K562 (cell line): Measurements from ENCODE around the gene PCCA. TPM values are rescaled to one million over a fixed set of nuclear protein-coding genes. Genes with fewer than 3 reads are reported as not detected.
A peak's percentile ranks its signal among the peaks of the same experiment; 100 is the strongest.

Experiments used
- ATAC-seq: fragments of 200-7000 bp; cut with Tn5 transposase; 3 replicates; pipeline ENCODE4 v1.9.1; 2020; ENCODE audit warnings: moderate library complexity
- BruUV-seq: library from RNA; stranded (reverse); fragments of 400-500 nt; replicated peaks from 2 replicates; lab custom pipeline; 2021; lab: Mats Ljungman, UMichigan
- CTCF ChIA-PET: fragments of 300-600 bp; formaldehyde crosslinking; extraction: SDS; loops from one replicate; lab custom pipeline; 2021; ENCODE audit warnings: low intra/inter-chr PET ratio; lab: Yijun Ruan, JAX
- POLR2A ChIA-PET: fragments of 300-600, 350-650 bp; sonication (Branson Sonifier 250); formaldehyde crosslinking; extraction: SDS; loops from one replicate; lab custom pipeline; 2021; ENCODE audit warnings: antibody characterized with exemption, inconsistent platforms; lab: Yijun Ruan, JAX
- DNase-seq, 4 experiments: peaks; one replicate each; pipeline versions ENCODE4 v3.0.0 to v3.0.0-alpha.2; 2011 to 2018; ENCODE audit warnings: low spot score in 3 of 4, mixed read lengths in 3 of 4; ENCODE audit errors: extremely low read depth in 1 of 4
- FAIRE-seq: peaks from 2 replicates; lab custom pipeline; 2011; peaks lifted over from hg19 to GRCh38; lab: Jason Lieb, UNC
- H2AFZ ChIP-seq: 2 replicates; pipeline ENCODE4 v1.6.0; 2011; ENCODE audit warnings: low read depth, low read length, control low read depth, inconsistent platforms
- H3K27ac ChIP-seq: fragments of 200-600 bp; 3 replicates; pipeline ENCODE4 v1.8.0; 2011; ENCODE audit warnings: low read depth, mild to moderate bottlenecking, control low read depth, inconsistent platforms, low read length, moderate library complexity, mixed read lengths; ENCODE audit errors: extremely low read depth
- H3K27me3 ChIP-seq, 2 experiments: fragments of 300-600 bp in 1 of 2; 2 replicates in 1 of 2; 3 replicates in 1 of 2; pipeline versions ENCODE4 v1.6.0 to v1.8.0; 2011; ENCODE audit warnings: inconsistent platforms in 2 of 2, low read length in 2 of 2, mild to moderate bottlenecking in 1 of 2, mixed read lengths in 1 of 2, moderate library complexity in 1 of 2; ENCODE audit not compliant: control insufficient read depth in 2 of 2, insufficient read depth in 2 of 2
- H3K36me3 ChIP-seq: fragments of 300-600 bp; 3 replicates; pipeline ENCODE4 v1.8.0; 2011; ENCODE audit warnings: mild to moderate bottlenecking, low read length, inconsistent platforms; ENCODE audit not compliant: control insufficient read depth, insufficient read depth
- H3K4me1 ChIP-seq, 2 experiments: fragments of 200-600 bp in 1 of 2; replicated peaks in 1 of 2; 2 replicates in 1 of 2; 3 replicates in 1 of 2; pipeline versions ENCODE4 v1.5.1 to v1.8.0; 2011; ENCODE audit warnings: inconsistent platforms in 2 of 2, low read length in 2 of 2, mild to moderate bottlenecking in 1 of 2, mixed read lengths in 1 of 2, moderate library complexity in 1 of 2; ENCODE audit not compliant: control insufficient read depth in 2 of 2, insufficient read depth in 2 of 2
- H3K4me2 ChIP-seq: 2 replicates; pipeline ENCODE4 v1.6.1; 2011; ENCODE audit warnings: low read length, control low read depth, inconsistent platforms, mixed read lengths; ENCODE audit not compliant: insufficient read depth
- H3K4me3 ChIP-seq: fragments of 200-600 bp; sonication (generic), shearing (Covaris generic); 2 replicates; pipeline ENCODE4 v1.5.1; 2016; ENCODE audit warnings: control low read depth, inconsistent platforms
- H3K79me2 ChIP-seq: fragments of 200-600 bp; 3 replicates; pipeline ENCODE4 v1.8.0; 2011; ENCODE audit warnings: low read length, inconsistent platforms; ENCODE audit not compliant: control insufficient read depth, insufficient read depth
- H3K9ac ChIP-seq, 2 experiments: 2 replicates each; pipeline versions ENCODE4 v1.6.0 to v1.6.1; 2011; ENCODE audit warnings: low read depth in 2 of 2, low read length in 2 of 2, control low read depth in 1 of 2, inconsistent platforms in 1 of 2, mild to moderate bottlenecking in 1 of 2, mixed read lengths in 1 of 2; ENCODE audit not compliant: insufficient read depth in 1 of 2
- H3K9me1 ChIP-seq: one replicate; pipeline ENCODE4 v1.6.0; 2011; ENCODE audit warnings: inconsistent platforms, mild to moderate bottlenecking, low read length, moderate library complexity; ENCODE audit not compliant: control insufficient read depth, insufficient read depth
- H3K9me3 ChIP-seq: replicated peaks from 2 replicates; pipeline ENCODE4 v1.5.1; 2011; ENCODE audit warnings: low read depth, low read length, inconsistent platforms; ENCODE audit not compliant: control insufficient read depth, insufficient read depth
- H4K20me1 ChIP-seq: replicated peaks from 2 replicates; pipeline ENCODE4 v1.6.1; 2011; ENCODE audit warnings: low read length, inconsistent platforms, mixed read lengths; ENCODE audit not compliant: control insufficient read depth, insufficient read depth
- CHD4 ChIP-seq: fragments of 200-600 bp; sonication (generic); IDR thresholded peaks from 3 replicates; pipeline ENCODE4 v1.6.1; 2012; ENCODE audit warnings: low read depth, mild to moderate bottlenecking, mixed read lengths, low read length, inconsistent platforms; ENCODE audit not compliant: insufficient read depth, insufficient replicate concordance, poor library complexity, severe bottlenecking
- HDAC1 ChIP-seq, 2 experiments: fragments of 450-650 bp; IDR thresholded peaks; 2 replicates each; pipeline ENCODE4 v1.6.1; 2016 to 2017; ENCODE audit warnings: inconsistent platforms in 1 of 2, mild to moderate bottlenecking in 1 of 2, moderate library complexity in 1 of 2
- MEF2D ChIP-seq: conservative IDR thresholded peaks from 2 replicates; pipeline ENCODE4 v1.6.1; 2016; ENCODE audit warnings: low read depth, missing genetic modification characterization, missing compliant biosample characterization
- NCOA1 ChIP-seq: fragments of 450-650 bp; IDR thresholded peaks from 2 replicates; pipeline ENCODE4 v1.6.1; 2016; ENCODE audit warnings: low read depth
- NCOA6 ChIP-seq: fragments of 450-650 bp; IDR thresholded peaks from 2 replicates; pipeline ENCODE4 v1.6.1; 2017; ENCODE audit warnings: mild to moderate bottlenecking
- NRF1 ChIP-seq, 2 experiments: fragments of 450-650 bp; IDR thresholded peaks in 1 of 2; conservative IDR thresholded peaks in 1 of 2; 2 replicates each; pipeline ENCODE4 v1.6.1; 2014; ENCODE audit warnings: mild to moderate bottlenecking in 2 of 2
- PURB ChIP-seq: sonication (generic); formaldehyde crosslinking; IDR thresholded peaks from 2 replicates; pipeline ENCODE4 v1.9.0; 2021; ENCODE audit warnings: low read depth, mild to moderate bottlenecking, missing genetic modification reagents
- ZKSCAN1 ChIP-seq: fragments of 150-350 bp; IDR thresholded peaks from 2 replicates; pipeline ENCODE4 v1.6.1; 2016; ENCODE audit warnings: low read depth, low read length
- ZNF121 ChIP-seq: sonication (generic); formaldehyde crosslinking; conservative IDR thresholded peaks from 2 replicates; pipeline ENCODE4 v1.8.0; 2022; ENCODE audit warnings: missing genetic modification reagents
- ZNF75A ChIP-seq: fragments of 450-650 bp; formaldehyde crosslinking; IDR thresholded peaks from 2 replicates; pipeline ENCODE4 v1.4.0; 2020; ENCODE audit warnings: mild to moderate bottlenecking
- WGBS: fragments of 100-300 bp; shearing (Covaris generic); methylation state at CpG from one replicate; pipeline ENCODE4 v1.1.6; 2016; ENCODE audit warnings: low coverage, mixed read lengths; ENCODE audit not compliant: insufficient coverage; ENCODE audit errors: missing lambda C conversion rate; 5-methylcytosine and 5-hydroxymethylcytosine counted together
- in situ Hi-C: fragments of 300-500 bp; cut with MboI; formaldehyde crosslinking; loops from 4 replicates; pipeline ENCODE4 v1.15.0; 2018; ENCODE audit warnings: inconsistent platforms, mixed read lengths
- intact Hi-C: fragments of 100-400 bp; cut with micrococcal nuclease; formaldehyde crosslinking; loops from 2 replicates; pipeline ENCODE4 v1.14.2; 2022
- polyA plus RNA-seq, 8 experiments: library from polyadenylated mRNA; depleted of rRNA in 4 of 8; stranded (reverse) in 5 of 8; unstranded in 3 of 8; fragments of >200 nt; fragmentation: Nextera tagmentation in 2 of 8; fragmentation: Illumina TruSeq in 1 of 8; extraction: Ambion mirVana in 2 of 8; extraction: Trizol in 1 of 8; gene quantifications; 2 replicates each; pipeline versions ENCODE4 v1.2.1 to v1.2.3, GENCODE V29; 2011 to 2014; ENCODE audit warnings: inconsistent platforms in 1 of 8, missing spikeins in 1 of 8
- total RNA-seq, 7 experiments: library from RNA; depleted of rRNA in 6 of 7; stranded (reverse); fragments of >200 nt in 6 of 7; fragmentation: Illumina TruSeq in 2 of 7; extraction: Trizol in 2 of 7; gene quantifications; 2 replicates each; pipeline versions ENCODE4 v1.2.1 to v1.2.3, GENCODE V29; 2011 to 2021; ENCODE audit warnings: low replicate concordance in 1 of 7
- TF ChIP-seq, protein P1 (sequence below): fragments of 450-650 bp; formaldehyde crosslinking; IDR thresholded peaks from 2 replicates; pipeline ENCODE4 v1.4.0; 2022; ENCODE audit warnings: mild to moderate bottlenecking, moderate library complexity
- TF ChIP-seq, protein P2 (sequence below), 2 experiments: fragments of 450-650 bp in 1 of 2; sonication (generic) in 1 of 2; formaldehyde crosslinking in 1 of 2; IDR thresholded peaks in 1 of 2; conservative IDR thresholded peaks in 1 of 2; 2 replicates each; pipeline versions ENCODE4 v1.6.1 to v1.8.1; 2016 to 2023; ENCODE audit warnings: mild to moderate bottlenecking in 2 of 2, moderate library complexity in 2 of 2, inconsistent platforms in 1 of 2, missing genetic modification reagents in 1 of 2
- TF ChIP-seq, protein P3 (sequence below): fragments of 450-650 bp; IDR thresholded peaks from 2 replicates; pipeline ENCODE4 v1.7.0; 2016; ENCODE audit warnings: borderline replicate concordance

Gene PCCA
- total and polyA plus RNA-seq, 9 of the 15 experiments (the other 6 are each of a cell fraction or from before 2014, with no cell fraction given): 5.2 to 14.1 (median 9.7) TPM

DNA sequence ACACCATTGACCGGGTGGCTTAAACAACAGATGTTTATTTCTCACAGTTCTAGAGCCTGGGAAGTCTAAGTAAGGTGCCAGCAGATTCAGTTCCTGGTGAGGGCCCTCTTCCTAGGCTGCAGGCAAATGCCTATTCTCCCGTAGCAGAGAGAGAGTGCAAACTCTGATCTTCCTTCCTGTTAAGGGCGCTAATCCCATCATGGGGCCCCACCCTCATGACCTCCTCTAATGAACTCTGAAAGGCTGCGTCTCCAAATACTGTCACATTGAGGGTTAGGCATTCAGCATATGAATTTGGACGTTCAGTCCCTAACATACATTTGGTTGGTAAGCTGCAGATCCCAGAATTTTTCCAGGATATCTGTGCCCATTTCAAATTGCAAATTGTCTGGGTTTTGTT, 370.9 kb downstream of the PCCA start:
- Histone ChIP-seq H3K79me2 (no peaks in the 10 kb centered on the region), H2AFZ (no peak overlapping the region), H3K9me1 (no peaks in the 10 kb centered on the region), H3K4me1 (no peaks in the 10 kb centered on the region), H3K9me3 (no peaks in the 10 kb centered on the region), H3K27me3 (no peaks in the 10 kb centered on the region), H3K9ac (no peak overlapping the region), H3K36me3 (no peaks in the 10 kb centered on the region), H3K4me3 (no peak overlapping the region), H3K4me2 (no peak overlapping the region), H4K20me1 (no peaks in the 10 kb centered on the region), H3K27ac (no peak overlapping the region)
- ChIA-PET CTCF (no interaction called here), POLR2A (no interaction called here)
- WGBS: 15% methylated on average over 4 of the region's 5 CpGs
- peak in 1 of 4 experiments; percentile 18 for DNase-seq
- in situ Hi-C loops (no loop called here), intact Hi-C loops (no loop called here)
- BruUV-seq: no TSS peak
- TF ChIP-seq ZKSCAN1: no peak
- ATAC-seq: peak; percentile 74
- no peak for FAIRE-seq

DNA sequence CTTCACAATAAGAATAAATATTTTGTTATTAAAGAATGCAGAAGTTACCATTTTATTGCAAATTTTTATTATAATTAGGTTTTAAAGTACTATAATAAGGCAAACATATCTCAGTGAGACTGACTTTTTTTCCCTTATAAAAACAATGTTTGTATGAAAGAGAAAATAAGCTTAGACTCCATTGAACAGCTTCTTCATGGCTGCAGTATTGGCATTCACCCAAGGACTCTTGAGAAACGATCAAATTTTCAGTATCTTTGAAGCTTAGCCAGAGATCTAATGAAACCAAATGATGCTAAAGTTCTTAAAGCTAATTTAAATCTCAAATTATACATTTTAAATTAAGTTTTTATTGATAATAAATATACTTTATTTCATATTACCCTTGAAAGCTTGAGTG, 371.4 kb downstream of the PCCA start:
- POLR2A ChIA-PET: no interaction called here
- DNase-seq (no peak), FAIRE-seq (no peak), ATAC-seq (no peak)
- in situ Hi-C loops (no loop called here), intact Hi-C loops (no loop called here)
- no TSS peak for BruUV-seq
- H3K4me2 ChIP-seq: no peak overlapping the region
- no peak overlapping the region for H3K9ac ChIP-seq
- CTCF ChIA-PET: no interaction called here
- H3K36me3 ChIP-seq: no peaks in the 10 kb centered on the region
- no peaks in the 10 kb centered on the region for H3K27me3 ChIP-seq
- no peaks in the 10 kb centered on the region for H4K20me1 ChIP-seq
- no peak overlapping the region for H3K27ac ChIP-seq
- H3K9me1 ChIP-seq: no peaks in the 10 kb centered on the region
- H3K79me2 ChIP-seq: no peaks in the 10 kb centered on the region
- 8% methylated on average over 1 of the region's 1 CpG for WGBS
- no peaks in the 10 kb centered on the region for H3K9me3 ChIP-seq
- no peak overlapping the region for H3K4me3 ChIP-seq
- no peaks in the 10 kb centered on the region for H3K4me1 ChIP-seq
- H2AFZ ChIP-seq: no peak overlapping the region
- TF ChIP-seq NRF1 (conservative IDR thresholded peaks at IDR 0.05 in 1 of 2, IDR thresholded peaks at IDR 0.05 in 1 of 2) (no peak), NCOA6 (no peak), MEF2D (tag) (no peak), HDAC1 (IDR thresholded peaks at IDR 0.05) (no peak), NCOA1 (no peak), ZNF75A (CRISPR knock-in tag) (no peak), ZNF121 (no peak), CHD4 (no peak), PURB (CRISPR knock-in tag) (no peak)
- TF ChIP-seq, protein P1, sequence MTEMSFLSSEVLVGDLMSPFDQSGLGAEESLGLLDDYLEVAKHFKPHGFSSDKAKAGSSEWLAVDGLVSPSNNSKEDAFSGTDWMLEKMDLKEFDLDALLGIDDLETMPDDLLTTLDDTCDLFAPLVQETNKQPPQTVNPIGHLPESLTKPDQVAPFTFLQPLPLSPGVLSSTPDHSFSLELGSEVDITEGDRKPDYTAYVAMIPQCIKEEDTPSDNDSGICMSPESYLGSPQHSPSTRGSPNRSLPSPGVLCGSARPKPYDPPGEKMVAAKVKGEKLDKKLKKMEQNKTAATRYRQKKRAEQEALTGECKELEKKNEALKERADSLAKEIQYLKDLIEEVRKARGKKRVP: no peak
- TF ChIP-seq, protein P2, sequence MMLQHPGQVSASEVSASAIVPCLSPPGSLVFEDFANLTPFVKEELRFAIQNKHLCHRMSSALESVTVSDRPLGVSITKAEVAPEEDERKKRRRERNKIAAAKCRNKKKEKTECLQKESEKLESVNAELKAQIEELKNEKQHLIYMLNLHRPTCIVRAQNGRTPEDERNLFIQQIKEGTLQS (IDR thresholded peaks at IDR 0.05): no peak
- TF ChIP-seq, protein P2 (CRISPR knock-in tag; conservative IDR thresholded peaks at IDR 0.05): no peak
- TF ChIP-seq, protein P3, sequence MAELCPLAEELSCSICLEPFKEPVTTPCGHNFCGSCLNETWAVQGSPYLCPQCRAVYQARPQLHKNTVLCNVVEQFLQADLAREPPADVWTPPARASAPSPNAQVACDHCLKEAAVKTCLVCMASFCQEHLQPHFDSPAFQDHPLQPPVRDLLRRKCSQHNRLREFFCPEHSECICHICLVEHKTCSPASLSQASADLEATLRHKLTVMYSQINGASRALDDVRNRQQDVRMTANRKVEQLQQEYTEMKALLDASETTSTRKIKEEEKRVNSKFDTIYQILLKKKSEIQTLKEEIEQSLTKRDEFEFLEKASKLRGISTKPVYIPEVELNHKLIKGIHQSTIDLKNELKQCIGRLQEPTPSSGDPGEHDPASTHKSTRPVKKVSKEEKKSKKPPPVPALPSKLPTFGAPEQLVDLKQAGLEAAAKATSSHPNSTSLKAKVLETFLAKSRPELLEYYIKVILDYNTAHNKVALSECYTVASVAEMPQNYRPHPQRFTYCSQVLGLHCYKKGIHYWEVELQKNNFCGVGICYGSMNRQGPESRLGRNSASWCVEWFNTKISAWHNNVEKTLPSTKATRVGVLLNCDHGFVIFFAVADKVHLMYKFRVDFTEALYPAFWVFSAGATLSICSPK: no peak
